IPS-11a (cell line): ENCODE data around the gene WNK2.

Experiments
- H3K4me3 ChIP-seq: one replicate; pipeline ENCODE4 v1.5.1; 2013; ENCODE audit warnings: low read depth, low read length, control low read depth

The WNK2 gene

GRCh38 chr9:93184432-93185265 is 710 bp downstream of the WNK2 start:
- H3K4me3 ChIP-seq: peak overlapping the region; percentile 41

GRCh38 chr9:93185266-93186214 is 1.6 kb downstream of the WNK2 start:
- H3K4me3 ChIP-seq: peak overlapping the region; percentile 14

- H3K4me3 ChIP-seq: no peak overlapping the region
Measured at GRCh38 chr9:93186215-93186945, 2.4 kb downstream of the WNK2 start.

GRCh38 chr9:93187047-93187446 is 3.1 kb downstream of the WNK2 start:
- H3K4me3 ChIP-seq: no peak overlapping the region

- no peak overlapping the region for H3K4me3 ChIP-seq
Measured at GRCh38 chr9:93187574-93187973, 3.6 kb downstream of the WNK2 start.

- no peak overlapping the region for H3K4me3 ChIP-seq
Measured at GRCh38 chr9:93188426-93189368, 4.8 kb downstream of the WNK2 start.

- no peak overlapping the region for H3K4me3 ChIP-seq
Measured at GRCh38 chr9:93189369-93190132, 5.6 kb downstream of the WNK2 start.

GRCh38 chr9:93190133-93190525 is 6.2 kb downstream of the WNK2 start:
- H3K4me3 ChIP-seq: no peak overlapping the region

- no peak overlapping the region for H3K4me3 ChIP-seq
Measured at GRCh38 chr9:93190656-93191353, 6.9 kb downstream of the WNK2 start.

GRCh38 chr9:93191354-93191660 is 7.4 kb downstream of the WNK2 start:
- no peak overlapping the region for H3K4me3 ChIP-seq

GRCh38 chr9:93192721-93193387 is 8.9 kb downstream of the WNK2 start:
- H3K4me3 ChIP-seq: no peak overlapping the region

GRCh38 chr9:93193388-93194220 is 9.7 kb downstream of the WNK2 start:
- H3K4me3 ChIP-seq: no peak overlapping the region

GRCh38 chr9:93194221-93194625 is 10.3 kb downstream of the WNK2 start:
- H3K4me3 ChIP-seq: no peak overlapping the region

GRCh38 chr9:93194641-93195040 is 10.7 kb downstream of the WNK2 start:
- no peak overlapping the region for H3K4me3 ChIP-seq

- H3K4me3 ChIP-seq: no peak overlapping the region
Measured at GRCh38 chr9:93196096-93197055, 12.4 kb downstream of the WNK2 start.

GRCh38 chr9:93197670-93198069 is 13.7 kb downstream of the WNK2 start:
- no peak overlapping the region for H3K4me3 ChIP-seq
